ENCODE results near the gene ZIC1.

DNA sequence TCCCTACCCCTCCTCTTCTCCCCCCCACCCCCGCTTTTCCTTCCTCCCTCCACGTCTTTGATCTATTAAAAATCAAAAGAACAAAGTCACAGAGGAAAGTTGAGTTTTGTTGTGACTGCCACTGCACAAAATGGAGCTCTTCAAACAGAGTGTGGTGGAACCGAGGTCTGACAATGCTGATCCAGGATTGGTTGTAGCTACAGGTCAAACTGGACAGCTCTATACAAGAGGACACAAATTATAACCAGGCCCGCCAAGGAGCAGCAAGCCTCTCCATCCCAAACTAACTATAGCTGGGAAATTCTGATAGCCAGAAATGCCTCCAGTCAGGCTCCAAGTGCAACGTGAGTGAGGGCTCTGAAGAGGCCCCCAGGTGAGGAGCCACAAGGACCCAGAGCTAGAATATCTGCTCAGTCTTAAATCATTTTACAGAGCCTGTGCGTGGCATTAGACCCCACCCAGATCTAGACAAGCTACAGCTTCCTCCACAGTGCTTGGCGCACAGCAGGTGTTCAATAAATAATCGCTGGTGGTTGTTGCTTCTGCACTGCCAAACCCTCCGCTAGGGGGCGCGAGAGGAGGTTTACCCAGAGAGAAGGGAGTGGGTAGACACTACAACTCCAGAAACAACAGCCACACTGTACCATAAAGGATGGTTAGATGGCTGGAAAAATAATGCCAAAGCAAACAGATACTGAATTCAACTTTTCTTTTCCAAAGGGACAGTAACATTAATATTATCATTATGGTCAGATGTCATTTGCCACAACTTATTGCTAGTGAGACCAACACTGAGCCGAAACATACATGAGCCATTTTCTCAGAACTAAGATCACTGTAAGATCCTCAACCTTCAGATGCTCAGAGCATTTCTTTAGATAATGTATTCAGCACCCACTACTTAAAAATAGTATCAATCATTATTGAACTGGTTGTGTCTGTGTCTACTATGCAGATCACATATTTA lies 47.4 kb upstream of the ZIC1 start:
- TF ChIP-seq, protein P1, sequence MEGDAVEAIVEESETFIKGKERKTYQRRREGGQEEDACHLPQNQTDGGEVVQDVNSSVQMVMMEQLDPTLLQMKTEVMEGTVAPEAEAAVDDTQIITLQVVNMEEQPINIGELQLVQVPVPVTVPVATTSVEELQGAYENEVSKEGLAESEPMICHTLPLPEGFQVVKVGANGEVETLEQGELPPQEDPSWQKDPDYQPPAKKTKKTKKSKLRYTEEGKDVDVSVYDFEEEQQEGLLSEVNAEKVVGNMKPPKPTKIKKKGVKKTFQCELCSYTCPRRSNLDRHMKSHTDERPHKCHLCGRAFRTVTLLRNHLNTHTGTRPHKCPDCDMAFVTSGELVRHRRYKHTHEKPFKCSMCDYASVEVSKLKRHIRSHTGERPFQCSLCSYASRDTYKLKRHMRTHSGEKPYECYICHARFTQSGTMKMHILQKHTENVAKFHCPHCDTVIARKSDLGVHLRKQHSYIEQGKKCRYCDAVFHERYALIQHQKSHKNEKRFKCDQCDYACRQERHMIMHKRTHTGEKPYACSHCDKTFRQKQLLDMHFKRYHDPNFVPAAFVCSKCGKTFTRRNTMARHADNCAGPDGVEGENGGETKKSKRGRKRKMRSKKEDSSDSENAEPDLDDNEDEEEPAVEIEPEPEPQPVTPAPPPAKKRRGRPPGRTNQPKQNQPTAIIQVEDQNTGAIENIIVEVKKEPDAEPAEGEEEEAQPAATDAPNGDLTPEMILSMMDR (IDR thresholded peaks at IDR 0.05) = peak; percentile 21
- no peak for TF ChIP-seq EZH2 (IDR thresholded peaks at IDR 0.05; ENCODE audit: borderline replicate concordance, insufficient read depth, low read depth, low read length, poor library complexity, severe bottlenecking)

All from B cell (primary cell).